GM18502 (cell line): ENCODE results near the gene CCDC167.
"Not testable (repeated sequence)": the region's sequence is repeated elsewhere in the genome, so short reads cannot be mapped to it uniquely, and the experiment has no call there.

Source experiments
- ATAC-seq: cut with Tn5 transposase; IDR thresholded peaks from one replicate; pipeline ENCODE4 v1.9.1; 2021; ENCODE audit warnings: mild to moderate bottlenecking; ENCODE audit not compliant: unreplicated experiment, poor library complexity

The CCDC167 gene

GRCh38 chr6:37477656-37478435 lies 21.8 kb downstream of the CCDC167 start:
- no peak for ATAC-seq

DNA sequence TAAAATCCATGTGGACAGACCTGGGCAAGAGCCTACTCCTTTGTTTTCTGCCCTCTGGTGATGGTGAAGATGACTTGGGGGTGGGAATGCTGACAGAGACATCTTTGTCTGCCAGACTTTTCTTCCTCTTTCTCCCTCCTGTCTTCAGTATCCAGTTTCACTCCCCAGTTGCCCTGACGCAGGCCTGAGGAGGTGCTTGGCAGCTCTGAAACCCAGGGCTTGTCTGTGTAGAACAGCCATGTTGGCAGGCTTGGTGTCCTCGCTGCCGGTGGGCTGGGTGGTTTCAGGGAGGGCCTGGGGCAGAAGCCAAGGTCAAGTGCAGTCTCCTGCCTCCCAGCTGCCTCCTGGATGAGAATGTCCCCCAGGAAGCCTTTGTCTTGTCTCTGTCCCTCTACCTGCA lies 22.5 kb downstream of the CCDC167 start:
- no peak for ATAC-seq

DNA sequence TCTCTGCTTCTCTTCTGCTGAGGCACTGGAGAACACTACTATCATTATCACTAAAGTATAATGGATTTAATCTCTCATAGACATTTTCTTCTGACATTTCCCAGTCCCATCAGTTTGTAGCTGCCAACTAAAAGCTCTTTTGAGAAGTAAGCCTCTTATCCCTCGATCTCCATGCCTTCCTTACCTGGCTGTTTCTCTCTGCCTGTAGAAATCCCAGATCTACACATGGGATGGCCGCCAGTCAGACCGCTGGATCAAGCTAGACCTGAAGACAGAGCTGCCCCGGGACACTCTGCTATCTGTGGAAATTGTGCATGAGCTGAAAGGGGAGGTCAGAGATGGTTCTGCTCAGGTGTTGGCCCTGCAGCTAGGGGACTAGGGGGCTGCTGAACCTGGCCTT lies 25.4 kb downstream of the CCDC167 start:
- no peak for ATAC-seq

GRCh38 chr6:37473364-37474095 lies 26.2 kb downstream of the CCDC167 start:
- no peak for ATAC-seq

- no peak for ATAC-seq
Observed at GRCh38 chr6:37467718-37468117, 32.0 kb downstream of the CCDC167 start.

DNA sequence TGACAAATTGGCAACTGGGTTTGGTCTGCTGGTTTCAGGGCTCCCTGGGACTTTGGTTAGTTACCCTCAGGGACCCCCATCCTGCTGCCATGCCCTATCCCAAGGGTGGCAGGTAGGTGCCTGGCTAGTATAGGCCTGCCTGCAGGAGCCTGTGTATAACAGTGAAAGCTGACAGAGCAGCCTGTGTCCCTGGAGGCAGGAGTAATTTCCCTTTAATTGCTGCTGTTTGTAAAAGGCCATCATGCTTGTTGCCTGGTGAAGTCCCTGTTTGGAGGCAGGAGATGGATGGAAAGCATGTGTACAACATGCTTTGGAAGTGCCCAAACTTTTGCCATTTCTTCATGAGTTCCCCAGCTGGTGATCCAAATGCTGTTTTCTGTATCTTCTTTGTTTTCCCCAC lies 36.6 kb downstream of the CCDC167 start:
- ATAC-seq: no peak

GRCh38 chr6:37460805-37461204 lies 38.9 kb downstream of the CCDC167 start:
- no peak for ATAC-seq

DNA sequence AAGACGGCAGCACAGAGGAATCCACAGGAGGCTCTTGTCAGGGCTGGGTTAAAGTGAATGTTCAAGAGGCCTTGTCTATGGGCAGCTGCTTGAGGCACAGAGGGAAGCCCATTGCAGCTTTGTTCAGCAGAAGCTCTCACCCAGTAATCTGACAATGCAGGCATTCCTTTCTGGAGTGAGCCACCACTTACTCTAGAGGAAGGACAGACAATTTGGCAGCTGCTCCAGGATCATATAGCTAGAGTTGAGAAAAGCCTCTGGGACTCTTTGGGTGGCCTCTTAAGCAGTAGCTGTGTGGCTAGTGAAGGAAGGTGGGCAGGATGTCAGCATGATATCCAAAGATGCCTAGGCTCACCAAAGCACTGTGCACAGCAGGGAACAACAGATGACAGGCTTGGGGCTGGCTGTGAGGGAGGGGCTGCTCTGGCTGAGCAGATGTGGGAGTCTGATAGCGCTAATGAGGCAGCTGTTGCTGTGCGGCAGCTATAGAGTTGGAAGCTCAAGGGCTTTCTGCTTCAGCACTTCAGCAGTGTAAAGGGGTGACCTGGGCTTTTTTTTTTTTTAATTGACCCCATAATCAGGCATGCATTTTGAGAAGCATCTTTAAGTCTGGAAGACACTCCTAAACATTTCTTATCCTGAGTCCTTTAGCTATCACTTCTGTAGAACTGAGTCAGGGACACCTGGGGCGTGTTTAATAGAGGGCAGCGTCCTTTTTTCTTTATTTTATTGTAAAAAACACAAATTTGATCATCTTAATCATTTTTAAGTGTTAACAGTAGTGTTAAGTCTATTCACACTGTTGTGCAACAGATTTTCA lies 39.5 kb downstream of the CCDC167 start:
- ATAC-seq: no peak

GRCh38 chr6:37456816-37457560 lies 42.7 kb downstream of the CCDC167 start:
- no peak for ATAC-seq

DNA sequence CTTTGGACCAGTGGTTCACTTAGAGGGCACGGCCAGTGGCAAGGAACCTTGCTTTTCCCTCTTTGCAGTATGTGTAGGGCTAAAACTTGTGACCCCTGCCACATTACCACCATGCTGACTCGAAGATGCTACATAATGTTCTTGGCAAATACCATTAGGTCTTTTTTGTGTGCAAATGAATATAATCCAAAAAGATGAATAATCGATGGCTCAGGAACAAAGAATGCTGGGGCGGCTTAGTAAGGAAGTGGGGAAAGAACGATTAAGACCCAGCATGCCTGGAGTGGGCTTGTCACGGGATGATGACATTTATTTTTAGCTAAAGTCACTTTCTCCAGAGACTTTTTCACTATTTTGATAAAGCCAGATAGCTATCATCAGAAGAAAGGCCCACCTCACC lies 43.6 kb downstream of the CCDC167 start:
- no peak for ATAC-seq

DNA sequence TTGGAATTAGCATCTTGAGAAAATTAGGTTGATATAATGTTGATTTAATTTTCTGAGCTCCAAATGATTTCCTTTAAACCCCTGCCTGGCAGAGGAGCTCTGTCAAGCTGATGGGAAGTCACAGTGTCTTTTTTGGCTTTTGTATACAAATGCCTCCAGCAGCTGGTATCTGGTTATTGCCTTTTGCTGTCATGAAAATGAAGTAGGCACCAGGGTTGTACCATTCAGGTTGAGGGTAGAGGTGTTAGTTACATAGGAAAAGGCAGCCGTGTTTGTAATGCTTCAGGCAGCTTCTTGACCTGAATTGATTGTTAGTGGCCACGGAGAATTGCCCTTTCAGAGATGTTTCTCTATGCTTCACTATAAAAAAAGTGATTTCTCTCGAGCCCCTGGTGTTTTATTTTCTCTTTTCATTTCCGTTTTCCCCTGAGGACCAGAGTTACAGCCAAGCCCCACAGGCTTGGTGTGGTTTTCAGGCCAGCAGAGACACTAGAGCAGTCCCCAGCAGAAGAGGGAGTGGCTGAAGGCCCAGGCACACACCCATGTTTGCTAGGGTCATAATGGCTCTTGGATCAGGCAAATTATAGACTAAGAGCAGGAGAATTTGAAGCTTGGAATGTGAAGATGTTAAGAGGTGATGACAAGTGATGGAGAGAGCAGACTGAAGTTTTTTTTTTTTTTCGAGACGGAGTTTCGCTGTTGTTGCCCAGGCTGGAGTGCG lies 45.1 kb downstream of the CCDC167 start:
- ATAC-seq: no peak

GRCh38 chr6:37452522-37452921 lies 47.2 kb downstream of the CCDC167 start:
- no peak for ATAC-seq

DNA sequence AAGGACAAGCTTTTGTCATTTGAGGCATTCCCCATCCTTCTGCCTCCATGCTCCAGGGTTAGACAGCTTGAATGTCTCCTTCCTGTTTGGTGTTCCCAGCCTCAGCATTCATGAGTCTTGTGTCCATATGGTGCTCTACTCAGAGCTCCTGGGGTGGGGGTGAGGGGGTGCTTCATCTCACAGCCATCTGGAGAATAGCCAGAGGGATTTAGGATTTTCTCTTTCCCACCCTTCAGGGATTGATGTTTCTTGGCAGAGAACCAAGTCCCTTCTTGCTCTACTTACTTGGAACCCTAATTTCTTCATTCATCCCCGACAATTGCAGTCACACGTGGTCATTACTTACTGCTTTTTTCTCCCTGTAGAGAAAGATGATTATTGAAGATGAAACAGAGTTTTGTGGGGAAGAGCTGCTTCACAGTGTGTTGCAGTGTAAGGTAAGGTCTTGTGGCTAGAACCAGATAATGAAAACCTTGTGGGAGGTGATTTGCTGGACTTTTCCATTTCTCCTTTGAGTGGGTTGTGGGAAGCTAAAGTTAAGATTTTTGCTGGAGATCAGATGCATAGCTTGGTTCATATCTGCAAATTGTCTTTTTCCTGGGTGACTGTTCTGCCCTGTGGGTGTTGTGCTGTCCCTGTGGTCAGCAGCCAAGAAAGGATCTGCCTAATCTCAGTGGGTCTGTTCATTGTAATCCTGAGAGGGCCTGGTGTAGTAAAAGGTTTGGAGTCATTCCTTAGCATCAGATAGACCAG lies 48.1 kb downstream of the CCDC167 start:
- ATAC-seq: no peak

DNA sequence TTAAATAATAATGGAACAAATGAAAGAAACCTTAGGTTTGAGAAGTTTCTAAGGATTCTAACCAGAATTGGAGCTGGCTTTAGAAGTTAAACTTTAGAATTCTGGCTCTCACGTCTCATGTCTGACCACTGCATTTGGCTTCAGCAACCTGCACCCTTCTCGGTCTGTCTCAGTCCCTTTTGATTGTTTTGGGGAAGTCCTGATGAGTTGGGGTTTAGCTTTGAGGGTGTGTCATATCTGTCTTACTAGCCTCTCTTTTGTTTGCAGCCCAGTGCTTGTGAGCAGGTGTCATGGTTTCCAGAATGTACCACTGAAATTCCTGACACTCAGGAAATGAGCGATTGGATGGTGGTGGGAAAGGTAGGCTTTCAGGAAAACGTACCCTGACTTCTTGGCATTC lies 49.7 kb downstream of the CCDC167 start:
- ATAC-seq: no peak

GRCh38 chr6:37443216-37443542 lies 56.5 kb downstream of the CCDC167 start:
- not testable (repeated sequence) for ATAC-seq

GRCh38 chr6:37442416-37443215 lies 57.1 kb downstream of the CCDC167 start:
- ATAC-seq: no peak

- ATAC-seq: no peak
Observed at GRCh38 chr6:37441651-37442050, 58.0 kb downstream of the CCDC167 start.

GRCh38 chr6:37438930-37439329 lies 60.8 kb downstream of the CCDC167 start:
- no peak for ATAC-seq
